Hepatocyte (in vitro differentiated cells): ENCODE data around the gene PGM2L1.
"Not testable (repeated sequence)": the region's sequence is repeated elsewhere in the genome, so short reads cannot be mapped to it uniquely, and the experiment has no call there.

Source experiments
- EZH2 ChIP-seq: fragments of 200-600 bp; sonication (generic); IDR thresholded peaks from 2 replicates; pipeline ENCODE4 v1.6.1; 2016; ENCODE audit warnings: antibody characterized with exemption, mild to moderate bottlenecking, borderline replicate concordance
- TF ChIP-seq, protein P1 (sequence below): fragments of 200-600 bp; sonication (generic); IDR thresholded peaks from 2 replicates; pipeline ENCODE4 v1.5.1; 2016; ENCODE audit warnings: antibody characterized with exemption, mild to moderate bottlenecking; ENCODE audit not compliant: poor library complexity

DNA sequence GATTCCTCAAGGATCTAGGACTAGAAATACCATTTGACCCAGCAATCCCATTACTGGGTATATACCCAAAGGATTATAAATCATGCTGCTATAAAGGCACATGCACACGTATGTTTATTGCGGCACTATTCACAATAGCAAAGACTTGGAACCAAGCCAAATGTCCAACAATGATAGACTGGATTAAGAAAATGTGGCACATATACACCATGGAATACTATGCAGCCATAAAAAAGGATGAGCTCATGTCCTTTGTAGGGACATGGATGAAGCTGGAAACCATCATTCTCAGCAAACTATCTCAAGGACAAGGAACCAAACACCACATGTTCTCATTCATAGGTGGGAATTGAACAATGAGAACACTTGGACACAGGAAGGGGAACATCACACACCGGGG, 32.4 kb downstream of the PGM2L1 start:
- TF ChIP-seq, protein P1, sequence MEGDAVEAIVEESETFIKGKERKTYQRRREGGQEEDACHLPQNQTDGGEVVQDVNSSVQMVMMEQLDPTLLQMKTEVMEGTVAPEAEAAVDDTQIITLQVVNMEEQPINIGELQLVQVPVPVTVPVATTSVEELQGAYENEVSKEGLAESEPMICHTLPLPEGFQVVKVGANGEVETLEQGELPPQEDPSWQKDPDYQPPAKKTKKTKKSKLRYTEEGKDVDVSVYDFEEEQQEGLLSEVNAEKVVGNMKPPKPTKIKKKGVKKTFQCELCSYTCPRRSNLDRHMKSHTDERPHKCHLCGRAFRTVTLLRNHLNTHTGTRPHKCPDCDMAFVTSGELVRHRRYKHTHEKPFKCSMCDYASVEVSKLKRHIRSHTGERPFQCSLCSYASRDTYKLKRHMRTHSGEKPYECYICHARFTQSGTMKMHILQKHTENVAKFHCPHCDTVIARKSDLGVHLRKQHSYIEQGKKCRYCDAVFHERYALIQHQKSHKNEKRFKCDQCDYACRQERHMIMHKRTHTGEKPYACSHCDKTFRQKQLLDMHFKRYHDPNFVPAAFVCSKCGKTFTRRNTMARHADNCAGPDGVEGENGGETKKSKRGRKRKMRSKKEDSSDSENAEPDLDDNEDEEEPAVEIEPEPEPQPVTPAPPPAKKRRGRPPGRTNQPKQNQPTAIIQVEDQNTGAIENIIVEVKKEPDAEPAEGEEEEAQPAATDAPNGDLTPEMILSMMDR = not testable (repeated sequence)
- not testable (repeated sequence) for TF ChIP-seq EZH2
